Nephron (organoid): Measurements from ENCODE around the gene GALNT16.

Experiments
- H3K27ac Mint-ChIP-seq, 3 experiments: 2 replicates each; pipeline ENCODE4 v1.8.0; 2020; ENCODE audit warnings: mixed read lengths in 3 of 3, mild to moderate bottlenecking in 2 of 3, moderate library complexity in 1 of 3
- H3K27me3 Mint-ChIP-seq: 2 replicates; pipeline ENCODE4 v1.8.0; 2021; ENCODE audit warnings: low read depth, mild to moderate bottlenecking, moderate library complexity, mixed read lengths
- H3K36me3 Mint-ChIP-seq: 2 replicates; pipeline ENCODE4 v1.8.0; 2020; ENCODE audit warnings: low read depth, mixed read lengths
- H3K4me1 Mint-ChIP-seq: 2 replicates; pipeline ENCODE4 v1.8.0; 2020; ENCODE audit warnings: mixed read lengths
- H3K4me3 Mint-ChIP-seq, 3 experiments: 2 replicates each; pipeline ENCODE4 v1.8.0; 2020; ENCODE audit warnings: mild to moderate bottlenecking in 3 of 3, mixed read lengths in 3 of 3, moderate library complexity in 2 of 3
- H3K9me3 Mint-ChIP-seq: 2 replicates; pipeline ENCODE4 v1.8.0; 2020; ENCODE audit warnings: mixed read lengths
- TF ChIP-seq, protein P1 (sequence below), 3 experiments: fragments of 200-600 bp; sonication (generic); IDR thresholded peaks; one replicate each; pipeline ENCODE4 v1.5.0; 2021; ENCODE audit warnings: antibody characterized with exemption in 3 of 3; ENCODE audit not compliant: unreplicated experiment in 3 of 3

GALNT16 gene

DNA sequence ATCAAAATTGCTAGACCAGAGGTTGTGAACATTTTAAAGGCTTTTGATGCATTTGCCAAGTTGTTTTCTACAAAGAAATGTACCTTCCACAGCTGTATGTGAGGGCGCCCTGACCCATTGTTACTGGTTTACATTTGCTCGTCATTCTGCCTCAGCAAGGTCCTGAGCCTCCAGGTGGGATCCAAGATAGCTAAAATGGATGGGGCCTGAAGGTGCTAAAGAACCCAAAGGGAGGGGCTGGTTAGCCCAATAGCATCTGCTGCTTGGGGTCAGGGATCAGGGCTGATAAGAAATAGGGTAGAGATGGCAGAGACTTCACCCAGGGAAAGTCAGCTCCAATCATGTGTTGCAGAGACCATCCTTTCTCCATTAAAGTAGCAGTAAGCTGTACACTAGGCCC, 43.1 kb downstream of the GALNT16 start:
- no peak overlapping the region for H3K27ac Mint-ChIP-seq
- H3K27me3 Mint-ChIP-seq = peaks cover 26% of the 10 kb centered on the region
- no peaks in the 10 kb centered on the region for H3K9me3 Mint-ChIP-seq
- TF ChIP-seq, protein P1, sequence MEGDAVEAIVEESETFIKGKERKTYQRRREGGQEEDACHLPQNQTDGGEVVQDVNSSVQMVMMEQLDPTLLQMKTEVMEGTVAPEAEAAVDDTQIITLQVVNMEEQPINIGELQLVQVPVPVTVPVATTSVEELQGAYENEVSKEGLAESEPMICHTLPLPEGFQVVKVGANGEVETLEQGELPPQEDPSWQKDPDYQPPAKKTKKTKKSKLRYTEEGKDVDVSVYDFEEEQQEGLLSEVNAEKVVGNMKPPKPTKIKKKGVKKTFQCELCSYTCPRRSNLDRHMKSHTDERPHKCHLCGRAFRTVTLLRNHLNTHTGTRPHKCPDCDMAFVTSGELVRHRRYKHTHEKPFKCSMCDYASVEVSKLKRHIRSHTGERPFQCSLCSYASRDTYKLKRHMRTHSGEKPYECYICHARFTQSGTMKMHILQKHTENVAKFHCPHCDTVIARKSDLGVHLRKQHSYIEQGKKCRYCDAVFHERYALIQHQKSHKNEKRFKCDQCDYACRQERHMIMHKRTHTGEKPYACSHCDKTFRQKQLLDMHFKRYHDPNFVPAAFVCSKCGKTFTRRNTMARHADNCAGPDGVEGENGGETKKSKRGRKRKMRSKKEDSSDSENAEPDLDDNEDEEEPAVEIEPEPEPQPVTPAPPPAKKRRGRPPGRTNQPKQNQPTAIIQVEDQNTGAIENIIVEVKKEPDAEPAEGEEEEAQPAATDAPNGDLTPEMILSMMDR (IDR thresholded peaks at IDR 0.05; ENCODE audit: unreplicated experiment in 3 of 3) = no peak
- H3K4me1 Mint-ChIP-seq = no peaks in the 10 kb centered on the region
- H3K36me3 Mint-ChIP-seq = no peaks in the 10 kb centered on the region
- H3K4me3 Mint-ChIP-seq = no peak overlapping the region

DNA sequence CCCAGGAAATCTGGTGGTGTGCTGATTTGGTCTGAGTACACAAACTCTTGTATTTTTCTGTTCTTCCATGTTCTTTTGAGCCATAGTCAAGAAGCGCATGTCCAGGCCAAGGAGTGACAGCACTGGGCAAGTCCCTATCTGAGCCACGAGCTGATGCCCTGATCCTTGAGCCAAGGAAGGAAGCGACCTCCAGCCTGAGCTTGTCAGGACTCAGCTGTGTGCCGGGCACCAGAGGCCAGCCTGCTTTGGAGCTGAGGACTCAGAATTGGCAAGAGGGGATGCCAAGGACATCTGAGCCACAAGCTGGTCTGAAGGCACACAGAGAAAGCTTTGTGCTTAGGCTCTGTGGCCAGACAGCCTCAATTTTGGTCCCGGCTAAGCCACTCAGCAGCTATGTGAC, 52.6 kb downstream of the GALNT16 start:
- Mint-ChIP-seq H3K27ac (no peak overlapping the region), H3K4me3 (no peak overlapping the region), H3K9me3 (no peaks in the 10 kb centered on the region), H3K36me3 (no peaks in the 10 kb centered on the region), H3K27me3 (peaks cover 5% of the 10 kb centered on the region), H3K4me1 (peaks cover 15% of the 10 kb centered on the region)
- TF ChIP-seq, protein P1 (IDR thresholded peaks at IDR 0.05; ENCODE audit: unreplicated experiment in 3 of 3) = no peak

DNA sequence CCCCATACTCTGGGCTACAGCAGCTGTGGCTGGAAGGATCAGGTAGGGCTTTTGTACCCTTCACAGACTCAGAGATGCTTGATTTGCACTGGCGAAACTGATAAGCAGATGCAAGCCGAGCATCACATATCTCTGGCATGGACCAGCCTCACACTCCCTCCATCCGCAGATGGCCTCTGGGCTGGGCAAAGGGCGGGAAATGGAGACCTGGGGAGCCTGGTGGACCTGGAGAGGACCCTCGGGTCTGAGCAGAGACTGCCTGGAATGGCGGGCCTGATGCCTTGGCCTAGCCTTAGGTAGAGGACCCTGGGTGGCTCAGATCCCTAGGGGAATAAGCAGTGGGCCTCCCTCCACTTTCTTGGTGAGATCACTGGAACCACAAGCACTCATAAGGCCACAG, 53.2 kb downstream of the GALNT16 start:
- TF ChIP-seq, protein P1 (IDR thresholded peaks at IDR 0.05; ENCODE audit: unreplicated experiment in 3 of 3) = no peak
- peaks cover 15% of the 10 kb centered on the region for H3K4me1 Mint-ChIP-seq
- no peaks in the 10 kb centered on the region for H3K36me3 Mint-ChIP-seq
- H3K27ac Mint-ChIP-seq = no peak overlapping the region
- no peaks in the 10 kb centered on the region for H3K9me3 Mint-ChIP-seq
- H3K27me3 Mint-ChIP-seq = no peaks in the 10 kb centered on the region
- H3K4me3 Mint-ChIP-seq = no peak overlapping the region

DNA sequence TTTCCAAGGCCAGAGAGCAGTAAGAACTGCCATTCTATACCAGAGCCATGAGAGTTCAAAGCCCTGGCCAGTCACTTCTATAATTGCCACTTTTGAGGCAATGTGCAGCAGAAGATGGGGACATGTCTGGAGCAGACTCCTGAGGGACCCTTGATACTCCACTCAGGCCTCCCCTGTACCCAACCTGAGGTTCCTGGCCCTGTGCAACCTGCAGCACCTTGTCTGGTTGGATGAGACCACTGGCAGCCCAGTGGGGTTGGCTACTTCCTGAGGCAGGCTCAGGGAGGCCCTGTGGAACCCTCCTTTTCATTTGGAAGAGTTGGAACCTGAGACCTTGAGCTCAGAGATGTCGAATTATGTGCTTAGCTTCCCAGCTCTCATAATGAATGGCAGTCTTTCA, 54.4 kb downstream of the GALNT16 start:
- Mint-ChIP-seq H3K36me3 (no peaks in the 10 kb centered on the region), H3K4me1 (peaks cover 15% of the 10 kb centered on the region), H3K27ac (no peak overlapping the region), H3K9me3 (no peaks in the 10 kb centered on the region), H3K27me3 (no peaks in the 10 kb centered on the region), H3K4me3 (no peak overlapping the region)
- TF ChIP-seq, protein P1 (IDR thresholded peaks at IDR 0.05; ENCODE audit: unreplicated experiment in 3 of 3) = no peak

DNA sequence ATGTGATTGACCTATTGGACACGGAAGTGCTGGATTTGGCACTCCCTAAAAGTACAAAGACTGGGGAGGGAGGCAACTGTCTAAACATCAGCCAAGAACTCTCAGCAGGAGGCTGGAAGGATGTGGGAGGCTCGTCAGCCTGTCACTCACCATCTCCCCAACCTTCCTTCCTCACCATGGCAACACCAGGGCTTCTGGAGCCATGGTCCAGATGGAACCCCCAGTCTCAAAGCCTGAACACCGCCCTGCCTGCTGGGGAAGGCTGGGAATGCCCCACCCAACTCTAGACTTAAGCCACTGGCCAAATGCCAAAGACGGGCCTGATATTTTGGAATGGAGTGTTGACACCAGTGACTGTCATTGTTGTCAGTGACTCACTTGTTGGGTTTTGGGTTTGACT, 55.3 kb downstream of the GALNT16 start:
- TF ChIP-seq, protein P1 (IDR thresholded peaks at IDR 0.05; ENCODE audit: unreplicated experiment in 3 of 3) = no peak
- no peak overlapping the region for H3K4me3 Mint-ChIP-seq
- no peaks in the 10 kb centered on the region for H3K9me3 Mint-ChIP-seq
- peaks cover 15% of the 10 kb centered on the region for H3K4me1 Mint-ChIP-seq
- no peaks in the 10 kb centered on the region for H3K27me3 Mint-ChIP-seq
- H3K27ac Mint-ChIP-seq = no peak overlapping the region
- H3K36me3 Mint-ChIP-seq = no peaks in the 10 kb centered on the region

DNA sequence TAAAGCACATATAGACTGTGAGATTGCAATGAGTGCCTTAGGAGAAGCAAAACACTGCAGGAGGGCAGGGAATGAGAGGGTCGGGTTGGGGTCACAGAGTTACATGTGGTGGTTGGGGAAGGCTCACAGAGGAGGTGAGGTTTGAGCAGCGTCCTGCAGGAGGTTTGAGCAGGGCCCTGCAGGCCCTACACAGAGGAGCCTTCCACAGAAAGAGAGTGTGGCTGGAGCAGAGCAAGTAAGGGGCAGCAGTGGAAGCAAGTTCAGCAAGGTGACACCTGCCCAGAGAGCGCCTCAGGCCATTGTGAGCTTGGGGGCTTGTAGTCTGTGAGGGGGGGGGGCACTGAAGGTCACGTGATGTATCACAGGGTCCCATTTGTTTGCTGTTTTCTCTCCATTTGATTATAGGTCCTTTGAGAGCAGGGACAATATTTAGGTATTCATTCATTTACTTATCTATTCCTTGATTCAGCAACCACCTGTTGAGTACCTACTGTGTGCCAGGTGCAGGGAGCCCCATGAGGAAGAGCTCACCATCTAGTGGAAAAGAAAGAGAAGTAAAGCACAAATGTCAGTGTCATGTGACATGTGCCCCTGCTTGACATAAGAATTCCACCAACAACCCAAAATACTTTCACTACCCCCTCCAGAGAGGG, 56.6 kb downstream of the GALNT16 start:
- Mint-ChIP-seq H3K4me3 (no peak overlapping the region), H3K27ac (no peak overlapping the region), H3K4me1 (peaks cover 20% of the 10 kb centered on the region), H3K9me3 (no peaks in the 10 kb centered on the region), H3K27me3 (peaks cover 3% of the 10 kb centered on the region), H3K36me3 (no peaks in the 10 kb centered on the region)
- TF ChIP-seq, protein P1 (IDR thresholded peaks at IDR 0.05; ENCODE audit: unreplicated experiment in 3 of 3) = no peak
